CD4-positive, alpha-beta T cell treated with Interleukin-12 subunit alpha and Interleukin-12 subunit beta, for 1 hour (primary cell): Measurements from ENCODE around the gene APBA2.
"Not testable (repeated sequence)": the region's sequence is repeated elsewhere in the genome, so short reads cannot be mapped to it uniquely, and the experiment has no call there.

Experiments
- DNase-seq: peaks from one replicate; pipeline ENCODE4 v3.0.0-alpha.2; 2020

APBA2 gene

DNA sequence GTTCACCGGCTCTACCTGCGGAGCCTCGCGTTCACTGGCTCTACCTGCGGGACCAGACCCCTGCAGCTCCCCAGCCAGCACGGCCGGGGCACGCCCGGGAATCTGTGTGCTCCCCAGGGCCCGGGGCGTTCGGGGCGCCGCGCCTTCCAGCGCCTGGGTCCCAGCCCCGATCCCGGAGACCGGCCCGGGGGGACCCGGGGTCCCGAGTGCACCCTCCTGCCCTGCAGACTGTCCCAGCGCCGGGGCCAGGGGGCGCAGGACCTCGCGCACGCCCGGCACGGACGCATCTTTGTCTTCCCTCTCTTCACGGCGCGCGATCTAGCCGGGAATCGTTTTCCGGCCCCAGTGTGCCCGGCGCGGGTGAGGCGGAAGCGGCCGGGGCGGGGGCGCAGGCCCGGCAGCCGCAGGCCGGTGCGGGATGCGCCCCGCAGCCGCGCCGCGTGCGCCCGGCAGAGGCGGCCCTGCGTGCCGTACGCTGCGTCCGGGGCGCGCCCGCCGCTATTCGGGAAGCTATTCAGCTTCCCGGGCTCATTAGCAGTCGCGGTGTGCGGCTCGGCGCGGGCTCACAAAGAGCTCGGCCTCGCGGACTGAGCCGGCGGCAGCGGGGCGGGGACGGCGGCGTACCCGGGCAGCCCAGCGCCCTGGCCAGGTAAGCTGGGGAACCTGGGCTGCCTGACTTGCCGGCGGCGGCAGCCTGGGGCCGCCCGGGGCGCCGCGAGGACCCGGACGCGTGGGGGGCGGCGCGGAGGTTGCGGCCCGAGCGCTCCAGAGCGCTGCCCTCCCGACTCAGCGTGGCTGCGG lies at the start of gene APBA2:
APBA2 (plus strand) TSS at position 345 of the 801 bp plus-strand sequence. CDS start 167,911 bp downstream, outside the sequence.
- DNase-seq, result peak; percentile 53

DNA sequence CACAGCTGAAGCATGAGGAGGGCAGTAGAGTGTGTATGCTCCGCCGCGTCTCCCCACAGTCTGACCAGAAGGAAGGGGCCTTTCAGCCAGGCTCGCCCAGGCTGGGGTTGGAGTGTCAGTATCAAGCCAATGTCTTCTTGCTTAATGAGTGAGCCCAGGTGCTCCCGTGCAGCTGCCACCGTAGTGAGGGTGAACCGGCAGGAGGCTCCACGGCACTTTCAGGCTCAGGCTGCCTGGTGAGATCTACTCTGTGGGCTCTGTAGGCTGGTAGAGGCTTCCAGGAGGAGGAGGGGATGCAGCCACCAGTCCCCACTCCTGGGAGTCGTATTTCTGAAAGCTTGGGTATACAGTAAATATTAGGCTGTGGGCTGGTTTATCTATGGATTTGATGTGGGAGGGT lies 45.5 kb upstream of the APBA2 start:
- DNase-seq, result not testable (repeated sequence)

- DNase-seq, result not testable (repeated sequence)
Observed at GRCh38 chr15:28842210-28842609, 43.6 kb upstream of the APBA2 start.

DNA sequence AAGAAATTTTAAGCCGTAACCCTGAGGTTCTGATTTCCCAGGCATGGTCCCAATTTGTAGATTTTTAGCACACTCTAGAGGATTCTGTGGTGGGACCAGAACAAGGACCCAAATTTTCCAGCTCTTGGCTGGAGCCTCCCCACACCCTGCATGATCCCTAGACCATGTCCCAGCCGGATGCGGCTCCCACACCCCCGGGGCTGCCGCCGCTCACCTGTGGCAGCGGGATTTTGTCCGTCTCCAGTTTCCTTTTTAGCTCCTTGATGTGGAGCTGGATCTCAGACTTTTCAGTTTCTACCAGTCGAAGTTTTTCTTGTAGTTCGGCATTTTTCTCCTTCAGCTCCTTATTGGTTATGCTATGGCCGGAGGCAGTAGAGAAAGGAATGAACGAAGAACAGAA lies 42.3 kb upstream of the APBA2 start:
- not testable (repeated sequence) for DNase-seq

DNA sequence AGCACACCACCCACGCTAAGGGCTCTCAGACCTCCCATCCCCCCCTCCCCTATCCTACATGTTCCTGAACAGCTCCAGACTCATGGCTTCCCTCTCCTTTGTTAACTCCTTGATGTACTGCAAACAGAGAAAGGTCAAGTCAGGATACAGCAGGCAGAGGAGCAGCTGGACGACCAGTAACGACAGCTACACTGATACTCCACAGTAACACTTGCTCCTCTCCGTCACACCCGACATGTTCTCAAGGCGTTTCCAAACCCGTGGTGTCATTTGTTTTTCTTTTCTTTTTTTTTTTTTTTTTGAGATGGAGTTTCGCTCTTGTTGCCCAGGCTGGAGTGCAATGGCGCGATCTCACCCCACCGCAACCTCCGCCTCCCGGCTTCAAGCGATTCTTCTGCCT lies 41.6 kb upstream of the APBA2 start:
- not testable (repeated sequence) for DNase-seq

DNA sequence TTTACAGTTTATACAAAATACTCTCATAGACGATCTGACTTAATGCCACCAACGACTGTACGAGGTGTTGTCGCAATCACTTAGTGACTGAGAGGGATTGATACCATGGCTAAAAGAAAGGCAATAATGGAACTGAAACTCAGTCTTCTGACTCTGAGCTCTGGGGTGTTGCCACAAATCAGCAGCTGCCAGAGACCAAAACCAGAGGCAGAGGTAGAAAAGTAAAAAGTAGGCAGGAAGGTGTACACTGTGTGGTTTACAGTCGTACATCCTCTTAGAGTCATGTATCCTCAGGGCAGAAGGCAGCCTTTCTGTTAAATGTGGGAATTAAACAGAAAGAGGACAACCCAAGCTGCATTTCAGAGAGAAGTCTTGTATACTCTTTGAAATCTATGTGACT lies 38.5 kb upstream of the APBA2 start:
- peak; percentile 5 for DNase-seq

- DNase-seq, result not testable (repeated sequence)
Observed at GRCh38 chr15:28847959-28848358, 37.8 kb upstream of the APBA2 start.

DNA sequence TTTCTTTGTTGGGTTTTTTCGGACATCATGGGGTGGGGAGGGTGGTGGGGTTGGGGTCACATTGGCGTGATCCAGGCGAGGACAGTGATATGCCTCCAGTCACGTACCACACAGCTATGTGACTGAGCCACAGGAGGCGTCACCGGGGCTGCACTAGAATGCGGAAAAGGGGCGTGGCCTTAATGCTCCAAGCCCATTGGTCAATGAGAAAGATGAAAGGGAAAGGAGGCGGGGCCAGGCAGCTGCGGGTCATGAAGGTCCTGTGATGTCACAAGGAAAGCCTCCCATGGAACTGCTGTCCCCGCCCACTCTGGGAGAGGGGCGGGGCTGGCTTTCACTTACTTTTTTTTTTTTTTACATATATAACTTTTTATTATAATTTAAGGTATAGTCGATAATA lies 37.3 kb upstream of the APBA2 start, which contains the start of gene GOLGA6L7:
GOLGA6L7 (minus strand) TSS at position 124 of the 400 bp plus-strand sequence; CDS start at position 29, 95 bp downstream.
- DNase-seq, result not testable (repeated sequence)

DNA sequence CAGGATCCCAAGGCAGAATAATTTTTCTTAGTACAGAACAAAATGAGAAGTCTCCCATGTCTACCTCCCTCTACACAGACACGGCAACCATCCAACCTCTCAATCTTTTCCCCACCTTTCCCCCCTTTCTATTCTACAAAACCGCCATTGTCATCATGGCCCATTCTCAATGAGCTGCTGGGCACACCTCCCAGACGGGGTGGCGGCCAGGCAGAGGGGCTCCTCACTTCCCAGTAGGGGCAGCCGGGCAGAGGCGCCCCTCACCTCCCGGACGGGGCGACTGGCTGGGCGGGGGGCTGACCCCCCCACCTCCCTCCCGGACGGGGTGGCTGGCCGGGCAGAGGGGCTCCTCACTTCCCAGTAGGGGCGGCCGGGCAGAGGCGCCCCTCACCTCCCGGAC lies 36.5 kb upstream of the APBA2 start:
- not testable (repeated sequence) for DNase-seq

DNA sequence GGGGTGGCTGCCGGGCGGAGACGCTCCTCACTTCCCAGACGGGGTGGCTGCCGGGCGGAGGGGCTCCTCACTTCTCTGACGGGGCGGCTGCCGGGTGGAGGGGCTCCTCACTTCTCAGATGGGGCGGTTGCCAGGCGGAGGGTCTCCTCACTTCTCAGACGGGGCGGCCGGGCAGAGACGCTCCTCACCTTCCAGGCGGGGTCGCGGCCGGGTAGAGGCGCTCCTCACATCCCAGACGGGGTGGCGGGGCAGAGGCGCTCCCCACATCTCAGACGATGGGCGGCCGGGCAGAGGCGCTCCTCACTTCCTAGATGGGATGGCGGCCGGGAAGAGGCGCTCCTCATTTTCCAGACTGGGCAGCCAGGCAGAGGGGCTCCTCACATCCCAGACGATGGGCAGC lies 36.0 kb upstream of the APBA2 start:
- DNase-seq, result not testable (repeated sequence)

- DNase-seq, result not testable (repeated sequence)
Observed at GRCh38 chr15:28853654-28854053, 32.1 kb upstream of the APBA2 start.

GRCh38 chr15:28854578-28854977 lies 31.2 kb upstream of the APBA2 start:
- not testable (repeated sequence) for DNase-seq

DNA sequence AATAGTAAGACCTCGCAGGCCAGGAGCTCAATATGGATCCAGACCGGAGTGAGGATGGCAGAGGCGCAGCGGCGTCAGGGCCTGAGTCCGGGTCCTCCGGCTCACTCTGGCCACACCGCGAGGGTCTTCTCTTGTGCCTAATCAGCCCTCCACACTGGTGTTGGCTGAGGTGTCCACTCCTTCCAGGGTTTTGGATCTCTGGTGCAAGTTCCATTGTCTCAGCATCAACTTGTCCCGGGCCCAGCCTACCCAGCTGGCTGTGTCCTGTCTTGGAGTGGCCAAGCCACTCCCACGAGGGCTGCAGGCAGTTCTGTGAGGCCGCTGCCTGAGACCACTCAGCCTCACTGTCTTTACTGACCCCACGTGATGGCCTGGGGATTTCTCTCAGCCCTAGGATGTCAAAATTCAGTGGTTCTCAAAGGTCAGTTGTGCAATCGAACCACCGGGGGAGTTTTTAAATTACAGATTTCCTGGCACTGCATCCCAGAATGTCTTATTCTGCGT lies 24.7 kb upstream of the APBA2 start:
- no peak for DNase-seq

GRCh38 chr15:28861589-28862293 lies 24.0 kb upstream of the APBA2 start:
- not testable (repeated sequence) for DNase-seq

DNA sequence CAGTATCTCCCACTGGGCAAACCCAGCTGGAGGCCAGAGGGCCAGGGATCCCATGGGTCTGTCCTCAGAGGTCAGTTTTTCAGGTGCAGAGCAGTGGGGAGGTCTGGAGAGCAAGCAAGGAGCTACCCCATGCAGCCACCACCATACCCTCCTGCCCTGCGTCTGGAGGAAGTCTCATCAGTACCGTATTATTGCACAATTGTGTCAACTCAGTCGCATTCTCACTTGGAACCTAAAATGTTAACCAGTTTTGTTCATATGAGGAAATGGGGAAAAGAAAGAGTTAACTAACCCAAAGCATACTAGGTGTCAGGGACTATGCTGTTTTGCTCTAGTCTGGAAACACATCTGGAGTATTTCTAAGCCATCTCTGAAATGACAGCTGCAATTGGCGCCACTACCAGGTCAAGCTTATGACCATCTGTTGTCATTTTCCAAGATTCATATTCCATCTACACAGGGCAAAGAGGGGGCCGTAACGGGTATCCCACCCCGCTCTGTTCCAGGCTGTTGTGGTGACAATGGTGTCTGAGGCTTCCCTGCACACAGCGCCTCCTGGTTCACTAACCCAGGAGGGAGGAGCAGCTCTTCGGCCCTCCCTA lies 16.9 kb upstream of the APBA2 start:
- DNase-seq, result no peak

DNA sequence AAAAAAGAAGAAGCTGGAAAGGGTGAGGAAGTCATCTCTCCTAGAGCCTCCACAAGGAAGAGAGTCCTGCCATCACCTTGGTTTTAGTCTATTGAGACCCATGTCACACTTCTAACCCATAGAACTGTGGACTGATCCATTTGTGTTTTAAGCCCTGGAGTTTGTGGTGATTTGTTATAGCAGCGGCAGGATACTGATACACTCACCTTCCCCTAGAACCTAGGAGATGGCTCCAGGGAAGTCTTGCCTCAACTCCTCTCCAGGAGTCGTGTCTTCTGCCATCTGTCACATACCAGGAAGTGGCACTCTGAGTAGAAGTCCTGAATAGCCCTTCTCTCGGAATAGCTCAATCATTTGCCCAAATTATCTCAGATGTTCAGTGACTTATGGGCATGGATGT lies 14.6 kb upstream of the APBA2 start:
- no peak for DNase-seq

- no peak for DNase-seq
Observed at GRCh38 chr15:28873006-28873405, 12.8 kb upstream of the APBA2 start.

DNA sequence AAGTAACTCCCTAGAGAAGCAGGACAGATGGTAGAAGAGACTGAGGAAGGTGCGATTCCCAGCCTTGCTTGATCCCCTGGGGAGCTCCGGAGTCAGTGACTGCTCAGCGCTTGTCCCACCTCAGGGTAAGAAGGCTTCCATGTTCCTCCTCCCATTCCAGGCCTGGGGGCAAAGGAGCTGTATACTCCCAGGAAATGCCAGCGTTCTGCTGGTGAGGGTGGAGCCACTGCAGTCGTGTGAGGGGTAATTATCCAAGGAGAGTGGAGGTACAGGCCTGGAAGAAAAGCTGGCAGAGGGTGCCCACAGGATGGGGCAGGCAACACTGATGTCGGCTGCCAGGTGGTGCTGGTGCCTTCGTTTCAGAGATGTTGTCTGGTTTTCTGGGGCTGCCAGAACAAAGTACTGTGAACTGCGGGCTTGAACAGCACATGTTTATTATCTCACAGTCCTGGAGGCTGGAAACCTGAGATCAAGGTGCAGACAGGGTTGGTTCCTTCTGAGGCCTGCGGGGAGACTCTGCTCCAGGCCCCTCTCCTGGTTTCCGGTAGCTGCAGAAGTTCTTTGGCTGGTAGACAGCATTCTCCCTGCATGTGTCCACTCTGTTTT lies 12.1 kb upstream of the APBA2 start:
- peak; percentile 36 for DNase-seq

- DNase-seq, result no peak
Observed at GRCh38 chr15:28875461-28876000, 10.2 kb upstream of the APBA2 start.

GRCh38 chr15:28876131-28876844 lies 9.5 kb upstream of the APBA2 start:
- DNase-seq, result no peak

- DNase-seq, result no peak
Observed at GRCh38 chr15:28876845-28877185, 9.0 kb upstream of the APBA2 start.

GRCh38 chr15:28878209-28878608 lies 7.6 kb upstream of the APBA2 start:
- DNase-seq, result no peak
